Measurements from ENCODE around the gene ATAD3B. TPM values are rescaled to one million over a fixed set of nuclear protein-coding genes. Genes with fewer than 3 reads are reported as not detected.
"Not testable (repeated sequence)": the region's sequence is repeated elsewhere in the genome, so short reads cannot be mapped to it uniquely, and the experiment has no call there.

ATAD3B gene
- total and polyA plus RNA-seq, 4 donors, result 6.4 to 14.3 (median 10.3) TPM

GRCh38 chr1:1514376-1514775 is 42.8 kb downstream of the ATAD3B start:
- not testable (repeated sequence) for H3K27ac ChIP-seq (ENCODE audit: low read depth in 1 of 2, low read length in 2 of 2); H3K9me3 ChIP-seq (ENCODE audit: control insufficient read depth in 4 of 4, low read length in 3 of 4); H3K4me3 ChIP-seq (ENCODE audit: low read depth in 1 of 3, low read length in 3 of 3); H3K9ac ChIP-seq (ENCODE audit: low read depth in 1 of 2, low read length in 2 of 2); H3K27me3 ChIP-seq (ENCODE audit: control insufficient read depth in 4 of 4, insufficient read depth in 4 of 4, low read length in 3 of 4); DNase-seq (ENCODE audit: low spot score)
- Histone ChIP-seq H3K36me3 (ENCODE audit: control insufficient read depth in 4 of 4, insufficient read depth in 3 of 4, low read depth in 1 of 4, low read length in 3 of 4) (peaks cover 0 to 12% (median 3%) of the 10 kb centered on the region in 4 donors), H3K4me1 (ENCODE audit: control insufficient read depth in 4 of 4, insufficient read depth in 4 of 4, low read length in 3 of 4) (peaks cover 2 to 18% (median 13%) of the 10 kb centered on the region in 4 donors)
- WGBS, result 86% methylated on average over 14 of the region's 16 CpGs

GRCh38 chr1:1516923-1517322 is 45.4 kb downstream of the ATAD3B start:
- WGBS, result 98% methylated on average over 14 of the region's 14 CpGs
- H3K36me3 ChIP-seq (ENCODE audit: control insufficient read depth in 4 of 4, insufficient read depth in 3 of 4, low read depth in 1 of 4, low read length in 3 of 4), result peaks cover 0 to 18% (median 5%) of the 10 kb centered on the region in 4 donors
- not testable (repeated sequence) for H3K27ac ChIP-seq (ENCODE audit: low read depth in 1 of 2, low read length in 2 of 2); H3K27me3 ChIP-seq (ENCODE audit: control insufficient read depth in 4 of 4, insufficient read depth in 4 of 4, low read length in 3 of 4); H3K4me1 ChIP-seq (ENCODE audit: control insufficient read depth in 4 of 4, insufficient read depth in 4 of 4, low read length in 3 of 4); H3K9ac ChIP-seq (ENCODE audit: low read depth in 1 of 2, low read length in 2 of 2); DNase-seq (ENCODE audit: low spot score); H3K4me3 ChIP-seq (ENCODE audit: low read depth in 1 of 3, low read length in 3 of 3); H3K9me3 ChIP-seq (ENCODE audit: control insufficient read depth in 4 of 4, low read length in 3 of 4)

- peaks cover 0 to 18% (median 7%) of the 10 kb centered on the region in 4 donors for H3K36me3 ChIP-seq (ENCODE audit: control insufficient read depth in 4 of 4, insufficient read depth in 3 of 4, low read depth in 1 of 4, low read length in 3 of 4)
- no peaks in the 10 kb centered on the region for H3K9me3 ChIP-seq (ENCODE audit: control insufficient read depth in 4 of 4, low read length in 3 of 4)
- DNase-seq (ENCODE audit: low spot score), result no peak
- TF ChIP-seq GABPA (IDR thresholded peaks at IDR 0.05 in 1 of 2, conservative IDR thresholded peaks at IDR 0.05 in 1 of 2), result no peak
- no peak for TF ChIP-seq SP1 (IDR thresholded peaks at IDR 0.05)
- TF ChIP-seq NR2F2 (IDR thresholded peaks at IDR 0.05), result no peak
- TF ChIP-seq, protein P1, sequence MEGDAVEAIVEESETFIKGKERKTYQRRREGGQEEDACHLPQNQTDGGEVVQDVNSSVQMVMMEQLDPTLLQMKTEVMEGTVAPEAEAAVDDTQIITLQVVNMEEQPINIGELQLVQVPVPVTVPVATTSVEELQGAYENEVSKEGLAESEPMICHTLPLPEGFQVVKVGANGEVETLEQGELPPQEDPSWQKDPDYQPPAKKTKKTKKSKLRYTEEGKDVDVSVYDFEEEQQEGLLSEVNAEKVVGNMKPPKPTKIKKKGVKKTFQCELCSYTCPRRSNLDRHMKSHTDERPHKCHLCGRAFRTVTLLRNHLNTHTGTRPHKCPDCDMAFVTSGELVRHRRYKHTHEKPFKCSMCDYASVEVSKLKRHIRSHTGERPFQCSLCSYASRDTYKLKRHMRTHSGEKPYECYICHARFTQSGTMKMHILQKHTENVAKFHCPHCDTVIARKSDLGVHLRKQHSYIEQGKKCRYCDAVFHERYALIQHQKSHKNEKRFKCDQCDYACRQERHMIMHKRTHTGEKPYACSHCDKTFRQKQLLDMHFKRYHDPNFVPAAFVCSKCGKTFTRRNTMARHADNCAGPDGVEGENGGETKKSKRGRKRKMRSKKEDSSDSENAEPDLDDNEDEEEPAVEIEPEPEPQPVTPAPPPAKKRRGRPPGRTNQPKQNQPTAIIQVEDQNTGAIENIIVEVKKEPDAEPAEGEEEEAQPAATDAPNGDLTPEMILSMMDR (IDR thresholded peaks at IDR 0.05; ENCODE audit: low read depth, low read length, missing input control), result no peak
- TF ChIP-seq, protein P2, sequence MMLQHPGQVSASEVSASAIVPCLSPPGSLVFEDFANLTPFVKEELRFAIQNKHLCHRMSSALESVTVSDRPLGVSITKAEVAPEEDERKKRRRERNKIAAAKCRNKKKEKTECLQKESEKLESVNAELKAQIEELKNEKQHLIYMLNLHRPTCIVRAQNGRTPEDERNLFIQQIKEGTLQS (IDR thresholded peaks at IDR 0.05), result no peak
- TF ChIP-seq FOXA1 (IDR thresholded peaks at IDR 0.05), result no peak
- no peak for TF ChIP-seq HNF4A (conservative IDR thresholded peaks at IDR 0.05)
- TF ChIP-seq FOXA2 (IDR thresholded peaks at IDR 0.05), result no peak
- TF ChIP-seq YY1 (IDR thresholded peaks at IDR 0.05), result no peak
- no peak for TF ChIP-seq TAF1 (conservative IDR thresholded peaks at IDR 0.05)
- no peak for TF ChIP-seq JUND (IDR thresholded peaks at IDR 0.05)
- TF ChIP-seq EGR1 (IDR thresholded peaks at IDR 0.05; ENCODE audit: low read depth in 2 of 2), result no peak
- TF ChIP-seq RAD21 (IDR thresholded peaks at IDR 0.05), result no peak
- TF ChIP-seq HNF4G (IDR thresholded peaks at IDR 0.05), result no peak
- no peak for TF ChIP-seq REST (IDR thresholded peaks at IDR 0.05)
- H3K4me1 ChIP-seq (ENCODE audit: control insufficient read depth in 4 of 4, insufficient read depth in 4 of 4, low read length in 3 of 4), result peaks cover 0 to 10% (median 5%) of the 10 kb centered on the region in 4 donors
- H3K4me3 ChIP-seq (ENCODE audit: low read depth in 1 of 3, low read length in 3 of 3), result no peak overlapping the region
- no peak overlapping the region for H3K27ac ChIP-seq (ENCODE audit: low read depth in 1 of 2, low read length in 2 of 2)
- no peaks in the 10 kb centered on the region for H3K27me3 ChIP-seq (ENCODE audit: control insufficient read depth in 4 of 4, insufficient read depth in 4 of 4, low read length in 3 of 4)
- 95% methylated on average over 28 of the region's 28 CpGs for WGBS
- H3K9ac ChIP-seq (ENCODE audit: low read depth in 1 of 2, low read length in 2 of 2), result no peak overlapping the region
These were observed 46.5 kb downstream of the ATAD3B start for GRCh38 chr1:1517973-1518620.

DNA sequence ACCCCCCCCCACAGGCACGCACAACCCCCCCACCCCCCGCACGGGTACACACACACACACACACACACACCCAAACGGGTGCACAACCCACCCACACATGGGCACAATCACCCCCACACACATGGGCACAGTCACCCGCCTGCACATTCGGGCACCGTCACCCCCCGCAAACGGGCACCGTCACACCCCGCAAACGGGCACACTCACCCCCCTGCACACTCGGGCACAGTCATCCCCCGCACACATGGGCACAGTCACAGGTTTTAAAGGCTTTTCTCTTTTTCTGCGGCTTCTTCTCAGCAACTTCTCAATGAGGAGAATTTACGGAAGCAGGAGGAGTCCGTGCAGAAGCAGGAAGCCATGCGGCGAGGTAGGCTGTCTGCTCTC is 47.0 kb downstream of the ATAD3B start:
- H3K9me3 ChIP-seq (ENCODE audit: control insufficient read depth in 4 of 4, low read length in 3 of 4); H3K9ac ChIP-seq (ENCODE audit: low read depth in 1 of 2, low read length in 2 of 2); H3K4me3 ChIP-seq (ENCODE audit: low read depth in 1 of 3, low read length in 3 of 3); DNase-seq (ENCODE audit: low spot score); H3K27ac ChIP-seq (ENCODE audit: low read depth in 1 of 2, low read length in 2 of 2); H3K27me3 ChIP-seq (ENCODE audit: control insufficient read depth in 4 of 4, insufficient read depth in 4 of 4, low read length in 3 of 4); H3K4me1 ChIP-seq (ENCODE audit: control insufficient read depth in 4 of 4, insufficient read depth in 4 of 4, low read length in 3 of 4): not testable (repeated sequence)
- peaks cover 0 to 18% (median 9%) of the 10 kb centered on the region in 4 donors for H3K36me3 ChIP-seq (ENCODE audit: control insufficient read depth in 4 of 4, insufficient read depth in 3 of 4, low read depth in 1 of 4, low read length in 3 of 4)
- 96% methylated on average over 19 of the region's 19 CpGs for WGBS

Data from liver (tissue), 9 donors.